Measurements from ENCODE around the gene MAN1C1.

Gene MAN1C1

GRCh38 chr1:25614501-25615171 lies 2.0 kb upstream of the MAN1C1 start:
- no peak for DNase-seq (ENCODE audit: low spot score)

- DNase-seq (ENCODE audit: low spot score), result no peak
Observed at GRCh38 chr1:25615172-25615541, 1.4 kb upstream of the MAN1C1 start.

GRCh38 chr1:25615563-25616094 lies 962 bp upstream of the MAN1C1 start:
- DNase-seq (ENCODE audit: low spot score), result no peak

- peak; percentile 49 for DNase-seq (ENCODE audit: low spot score)
Observed at GRCh38 chr1:25616987-25617624, 515 bp downstream of the MAN1C1 start.

- DNase-seq (ENCODE audit: low spot score), result peak; percentile 33
Observed at GRCh38 chr1:25617625-25618432, 1.2 kb downstream of the MAN1C1 start.

GRCh38 chr1:25618433-25618808 lies 1.8 kb downstream of the MAN1C1 start:
- no peak for DNase-seq (ENCODE audit: low spot score)

GRCh38 chr1:25619101-25619890 lies 2.7 kb downstream of the MAN1C1 start:
- peak; percentile 40 for DNase-seq (ENCODE audit: low spot score)

- DNase-seq (ENCODE audit: low spot score), result no peak
Observed at GRCh38 chr1:25620211-25620610, 3.6 kb downstream of the MAN1C1 start.

- DNase-seq (ENCODE audit: low spot score), result no peak
Observed at GRCh38 chr1:25620701-25621350, 4.2 kb downstream of the MAN1C1 start.

GRCh38 chr1:25621876-25622275 lies 5.3 kb downstream of the MAN1C1 start:
- no peak for DNase-seq (ENCODE audit: low spot score)

GRCh38 chr1:25622531-25622930 lies 5.9 kb downstream of the MAN1C1 start:
- no peak for DNase-seq (ENCODE audit: low spot score)

- DNase-seq (ENCODE audit: low spot score), result no peak
Observed at GRCh38 chr1:25623007-25623406, 6.4 kb downstream of the MAN1C1 start.

- no peak for DNase-seq (ENCODE audit: low spot score)
Observed at GRCh38 chr1:25623731-25624130, 7.1 kb downstream of the MAN1C1 start.

GRCh38 chr1:25624156-25624555 lies 7.6 kb downstream of the MAN1C1 start:
- DNase-seq (ENCODE audit: low spot score), result no peak

- no peak for DNase-seq (ENCODE audit: low spot score)
Observed at GRCh38 chr1:25624604-25625003, 8.0 kb downstream of the MAN1C1 start.

- DNase-seq (ENCODE audit: low spot score), result no peak
Observed at GRCh38 chr1:25626018-25626417, 9.4 kb downstream of the MAN1C1 start.

- no peak for DNase-seq (ENCODE audit: low spot score)
Observed at GRCh38 chr1:25628741-25629421, 12.3 kb downstream of the MAN1C1 start.

- DNase-seq (ENCODE audit: low spot score), result no peak
Observed at GRCh38 chr1:25629836-25630235, 13.2 kb downstream of the MAN1C1 start.

GRCh38 chr1:25631750-25632485 lies 15.3 kb downstream of the MAN1C1 start:
- DNase-seq (ENCODE audit: low spot score), result no peak

GRCh38 chr1:25634066-25634465 lies 17.5 kb downstream of the MAN1C1 start:
- no peak for DNase-seq (ENCODE audit: low spot score)

Data from AG20443 (cell line).